Measurements from ENCODE around the gene TBX21.

DNA sequence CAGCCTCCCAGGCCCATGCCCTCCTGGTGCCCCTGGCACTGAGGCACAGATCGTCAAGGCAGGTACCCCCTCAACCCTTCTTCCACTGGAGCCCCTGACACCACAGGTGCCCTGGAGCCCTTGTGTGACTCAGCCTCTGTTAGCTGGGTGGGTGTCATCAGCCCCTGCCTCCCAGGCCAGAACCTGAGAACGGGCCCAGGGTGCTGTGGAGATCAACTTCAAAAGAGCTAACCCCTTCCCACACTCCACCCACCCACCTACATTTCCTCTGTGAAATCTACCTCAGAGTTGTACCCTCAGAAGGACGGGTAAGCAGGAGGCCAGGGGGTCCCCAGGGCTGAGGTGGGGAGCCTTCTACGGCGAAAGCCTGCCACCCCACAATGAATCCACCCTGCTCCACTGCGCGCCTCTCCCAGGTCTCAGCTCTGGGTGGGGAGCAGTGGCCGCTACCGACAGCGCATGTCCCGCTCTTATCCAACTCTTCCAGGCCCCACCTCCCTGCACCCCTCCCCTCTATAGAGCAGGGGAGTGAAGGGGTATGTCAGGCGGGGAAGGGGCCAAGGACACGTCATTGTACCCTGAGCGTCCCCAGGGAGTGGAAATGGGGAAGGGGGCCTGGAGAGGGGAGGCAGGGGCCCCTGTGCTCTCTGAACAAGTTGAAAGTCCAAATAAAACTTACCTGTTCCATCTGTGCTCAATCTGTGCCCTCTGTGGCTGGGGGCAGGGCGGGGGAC lies 21.5 kb upstream of the TBX21 start:
- TF ChIP-seq POLR2A (IDR thresholded peaks at IDR 0.05) (no peak), CTCF (IDR thresholded peaks at IDR 0.05) (no peak)

Data from breast epithelium (tissue), 3 donors.